KOPT-K1 (cell line): ENCODE results near the gene MAGOH.
"Not testable (repeated sequence)": the region's sequence is repeated elsewhere in the genome, so short reads cannot be mapped to it uniquely, and the experiment has no call there.

Experiments used
- H3K27ac ChIP-seq: fragments of 200-600 bp; sonication (generic); 2 replicates; pipeline ENCODE4 v1.5.1; 2016; ENCODE audit warnings: antibody characterized with exemption, mild to moderate bottlenecking, low read depth, low read length; ENCODE audit not compliant: poor library complexity, severe bottlenecking
- H3K36me3 ChIP-seq: fragments of 200-600 bp; sonication (generic); 2 replicates; pipeline ENCODE4 v1.5.1; 2017; ENCODE audit warnings: antibody characterized with exemption, mild to moderate bottlenecking, low read length, moderate library complexity; ENCODE audit not compliant: insufficient read depth
- H3K9me3 ChIP-seq: fragments of 200-600 bp; sonication (generic); 2 replicates; pipeline ENCODE4 v1.5.1; 2017; ENCODE audit warnings: antibody characterized with exemption, low read length, mild to moderate bottlenecking; ENCODE audit not compliant: insufficient read depth, poor library complexity, severe bottlenecking

MAGOH gene

GRCh38 chr1:53238197-53239155 is at the start of gene MAGOH:
MAGOH (minus strand) TSS chr1:53238518; CDS start chr1:53238448, 70 bp downstream.
- peak within 1 kb of the TSS; percentile 64 for H3K27ac ChIP-seq
- no peaks in the 10 kb centered on the region for H3K9me3 ChIP-seq
- H3K36me3 ChIP-seq: peaks cover 35% of the 10 kb centered on the region

GRCh38 chr1:53286955-53287354 is 48.6 kb upstream of the MAGOH start:
- no peaks in the 10 kb centered on the region for H3K9me3 ChIP-seq
- peaks cover 93% of the 10 kb centered on the region for H3K36me3 ChIP-seq
- H3K27ac ChIP-seq: no peak overlapping the region

DNA sequence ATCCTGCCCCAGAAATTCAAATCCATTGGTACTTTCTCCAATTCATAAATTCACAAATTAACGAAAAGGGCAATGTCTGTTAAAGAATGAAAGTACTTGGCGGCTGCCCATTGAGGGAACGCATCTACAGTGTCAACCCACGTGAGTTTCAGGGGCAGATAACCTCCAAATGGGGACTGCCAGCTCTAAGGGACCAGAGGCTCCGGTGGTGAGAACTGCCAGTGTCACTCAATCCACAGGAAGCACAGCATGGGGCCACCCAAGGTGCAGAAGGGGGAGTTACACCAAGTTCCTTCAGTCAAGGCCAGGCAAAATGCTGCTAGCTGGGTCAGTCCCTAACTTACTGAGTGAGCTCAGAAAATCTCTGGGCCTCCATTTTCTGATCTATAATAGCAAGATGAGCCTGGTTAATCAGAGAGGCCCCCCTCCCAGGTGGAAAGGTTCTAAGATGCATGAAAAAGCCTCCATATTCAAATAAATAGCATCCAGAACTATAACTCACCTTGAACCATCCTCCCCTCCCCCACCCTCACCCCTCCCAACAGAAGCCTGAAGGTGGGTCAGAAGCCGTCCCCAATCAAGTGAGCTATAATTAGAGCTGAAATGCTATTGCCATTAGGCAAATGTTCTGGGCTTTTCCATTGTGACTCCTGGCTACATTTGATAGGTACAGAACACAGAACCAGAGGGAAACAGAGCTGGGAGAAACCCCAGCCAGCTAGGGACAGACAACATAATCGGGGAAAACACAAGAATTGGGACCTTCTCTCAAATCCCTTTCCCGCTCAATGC is 47.8 kb upstream of the MAGOH start:
- no peaks in the 10 kb centered on the region for H3K9me3 ChIP-seq
- peaks cover 93% of the 10 kb centered on the region for H3K36me3 ChIP-seq
- no peak overlapping the region for H3K27ac ChIP-seq

GRCh38 chr1:53285546-53285945 is 47.2 kb upstream of the MAGOH start:
- no peaks in the 10 kb centered on the region for H3K9me3 ChIP-seq
- H3K36me3 ChIP-seq: peaks cover 93% of the 10 kb centered on the region
- no peak overlapping the region for H3K27ac ChIP-seq

GRCh38 chr1:53284224-53285020 is 46.1 kb upstream of the MAGOH start:
- H3K9me3 ChIP-seq: no peaks in the 10 kb centered on the region
- H3K27ac ChIP-seq: no peak overlapping the region
- peaks cover 93% of the 10 kb centered on the region for H3K36me3 ChIP-seq

GRCh38 chr1:53283156-53283555 is 44.8 kb upstream of the MAGOH start:
- H3K9me3 ChIP-seq, H3K27ac ChIP-seq: not testable (repeated sequence)
- H3K36me3 ChIP-seq: peaks cover 93% of the 10 kb centered on the region

DNA sequence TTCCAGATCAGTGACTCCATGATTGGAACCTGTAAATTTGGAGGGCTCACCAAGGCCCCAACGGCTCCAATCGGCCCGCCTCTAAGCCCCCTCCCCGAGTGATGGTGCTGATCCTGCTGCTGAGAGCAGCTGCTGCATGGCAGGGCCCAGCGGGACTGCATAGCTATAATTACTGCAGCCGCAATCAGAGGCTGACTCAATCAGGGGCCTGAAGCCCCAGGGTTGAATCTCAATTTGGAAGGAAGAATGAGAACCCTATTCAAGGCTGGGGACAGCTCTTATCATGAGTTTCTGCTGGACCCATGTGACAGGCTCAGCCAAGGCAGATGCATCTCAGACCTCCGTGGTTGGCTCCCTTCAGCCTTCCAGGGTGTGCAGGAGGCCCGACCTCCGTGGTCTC is 42.8 kb upstream of the MAGOH start:
- Histone ChIP-seq H3K27ac (no peak overlapping the region), H3K9me3 (no peaks in the 10 kb centered on the region), H3K36me3 (peaks cover 92% of the 10 kb centered on the region)

DNA sequence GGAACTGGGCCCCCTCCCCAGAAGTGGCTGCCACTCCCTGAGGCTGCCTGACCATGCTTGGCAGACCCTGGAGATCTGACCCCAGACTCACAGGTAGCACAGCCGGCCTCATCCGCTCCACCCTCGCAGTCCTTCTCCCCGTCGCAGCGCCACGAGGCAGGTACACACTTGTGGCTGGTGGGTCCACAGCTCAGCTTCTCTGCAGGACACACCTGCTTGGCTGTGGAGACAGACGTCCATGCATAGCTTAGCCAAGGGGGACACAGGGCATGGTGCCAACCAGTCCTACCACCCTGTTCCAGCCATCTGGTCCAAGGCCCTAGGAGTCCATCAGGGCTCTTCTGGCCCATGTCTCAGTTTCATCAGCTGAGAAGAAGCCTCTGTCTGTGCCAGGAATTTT is 42.2 kb upstream of the MAGOH start:
- Histone ChIP-seq H3K36me3 (peaks cover 92% of the 10 kb centered on the region), H3K9me3 (no peaks in the 10 kb centered on the region), H3K27ac (no peak overlapping the region)

- Histone ChIP-seq H3K36me3 (peaks cover 92% of the 10 kb centered on the region), H3K27ac (no peak overlapping the region), H3K9me3 (no peaks in the 10 kb centered on the region)
Observed at GRCh38 chr1:53279296-53280200, 41.2 kb upstream of the MAGOH start.

DNA sequence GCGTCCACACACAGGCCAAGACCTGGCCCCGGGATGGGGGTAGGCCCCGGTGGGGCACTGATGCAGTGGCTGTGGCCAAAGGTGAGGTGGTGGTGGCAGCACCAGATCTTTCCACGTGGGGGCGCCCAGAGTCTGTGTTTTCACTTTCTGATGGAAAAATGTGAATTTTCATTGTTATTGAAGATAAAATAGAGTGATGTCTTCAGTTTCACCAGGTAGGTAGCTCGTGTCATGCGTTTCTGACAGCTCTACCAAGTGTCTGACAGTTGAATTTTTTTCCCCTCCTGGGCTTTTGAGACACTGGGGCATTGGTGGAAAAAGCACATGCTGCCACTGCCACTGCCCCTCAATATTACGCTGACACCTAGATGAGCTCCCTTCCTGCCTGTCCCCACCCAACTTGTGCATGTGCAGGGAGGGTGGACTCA is 40.0 kb upstream of the MAGOH start:
- peaks cover 98% of the 10 kb centered on the region for H3K36me3 ChIP-seq

DNA sequence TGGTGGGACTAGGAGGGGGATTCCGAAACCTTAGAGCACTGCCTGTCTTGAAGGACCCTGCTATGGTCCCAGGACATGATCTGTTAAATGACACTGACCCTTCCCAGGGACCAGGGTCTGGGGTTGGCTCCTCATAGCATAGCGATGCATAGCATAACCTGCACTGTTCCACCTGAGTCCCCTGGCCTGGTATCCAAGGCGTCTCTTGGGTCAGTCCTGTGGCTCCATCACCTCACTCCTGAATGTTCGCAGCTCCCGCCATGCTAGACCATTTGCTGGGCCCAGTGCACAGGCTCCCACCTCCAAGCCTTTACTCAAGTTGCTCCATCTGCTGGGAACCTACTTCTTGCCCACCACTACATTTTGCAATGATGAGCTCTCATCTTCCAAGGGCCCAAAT is 39.0 kb upstream of the MAGOH start:
- no peaks in the 10 kb centered on the region for H3K9me3 ChIP-seq
- no peak overlapping the region for H3K27ac ChIP-seq
- peaks cover 99% of the 10 kb centered on the region for H3K36me3 ChIP-seq

More for the DNA sequence above, 40.0 kb upstream of the MAGOH start:
- no peaks in the 10 kb centered on the region for H3K9me3 ChIP-seq
- H3K27ac ChIP-seq: no peak overlapping the region

GRCh38 chr1:53276902-53277281 is 38.6 kb upstream of the MAGOH start:
- Histone ChIP-seq H3K27ac (no peak overlapping the region), H3K36me3 (peaks cover 99% of the 10 kb centered on the region), H3K9me3 (no peaks in the 10 kb centered on the region)

DNA sequence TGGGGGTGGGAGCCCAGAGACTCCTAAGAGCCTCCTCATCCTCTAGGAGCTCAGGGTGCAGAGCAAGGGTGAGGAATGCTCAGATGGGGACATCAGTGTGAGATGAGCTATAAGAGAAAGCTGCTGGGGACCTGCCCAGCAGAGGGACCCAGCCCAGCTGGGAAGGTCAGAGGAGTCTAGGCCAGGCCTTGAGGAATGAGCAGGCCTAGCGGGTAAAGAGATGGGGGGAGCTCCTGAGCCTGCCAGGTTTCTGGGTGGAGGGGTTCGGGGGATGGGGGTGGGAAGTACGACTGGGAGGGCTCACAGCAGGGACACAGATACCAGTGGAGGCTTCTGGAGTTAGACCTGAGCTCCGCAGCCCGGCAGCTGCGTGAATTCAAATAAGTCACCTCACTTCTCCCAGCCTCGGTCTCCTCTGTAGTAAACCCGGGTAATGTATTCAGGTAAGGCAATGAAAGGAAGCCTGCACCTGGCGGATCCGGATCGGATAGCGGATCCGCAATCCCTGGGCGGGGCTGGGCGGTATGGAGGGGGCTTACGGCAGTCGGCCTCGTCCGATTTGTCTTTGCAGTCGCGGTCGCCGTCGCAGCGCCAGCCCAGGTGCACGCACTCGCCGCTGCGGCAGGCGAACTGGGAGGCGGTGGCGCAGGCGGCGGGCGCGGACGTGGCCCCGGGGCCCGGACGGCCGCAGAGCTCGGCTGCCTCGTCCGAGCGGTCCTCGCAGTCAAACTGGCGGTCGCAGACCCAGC is 38.0 kb upstream of the MAGOH start:
- H3K36me3 ChIP-seq: peaks cover 99% of the 10 kb centered on the region
- no peaks in the 10 kb centered on the region for H3K9me3 ChIP-seq
- H3K27ac ChIP-seq: no peak overlapping the region
